Choroid plexus epithelial cell (primary cell): Measurements from ENCODE around the gene NCR1.
A peak's percentile ranks its signal among the peaks of the same experiment; 100 is the strongest.
"Not testable (repeated sequence)": the region's sequence is repeated elsewhere in the genome, so short reads cannot be mapped to it uniquely, and the experiment has no call there.

Source experiments
- DNase-seq: peaks from one replicate; pipeline ENCODE4 v3.0.0-alpha.2; 2010; ENCODE audit warnings: low read depth
- H3K4me3 ChIP-seq: 2 replicates; pipeline ENCODE4 v1.5.1; 2011; ENCODE audit warnings: low read depth, mild to moderate bottlenecking, control low read depth, low read length, moderate library complexity
- TF ChIP-seq, protein P1 (sequence below): conservative IDR thresholded peaks from 2 replicates; pipeline ENCODE4 v1.5.1; 2011; ENCODE audit warnings: low read depth, mild to moderate bottlenecking, control low read depth, inconsistent platforms, low read length, moderate library complexity

The NCR1 gene

DNA sequence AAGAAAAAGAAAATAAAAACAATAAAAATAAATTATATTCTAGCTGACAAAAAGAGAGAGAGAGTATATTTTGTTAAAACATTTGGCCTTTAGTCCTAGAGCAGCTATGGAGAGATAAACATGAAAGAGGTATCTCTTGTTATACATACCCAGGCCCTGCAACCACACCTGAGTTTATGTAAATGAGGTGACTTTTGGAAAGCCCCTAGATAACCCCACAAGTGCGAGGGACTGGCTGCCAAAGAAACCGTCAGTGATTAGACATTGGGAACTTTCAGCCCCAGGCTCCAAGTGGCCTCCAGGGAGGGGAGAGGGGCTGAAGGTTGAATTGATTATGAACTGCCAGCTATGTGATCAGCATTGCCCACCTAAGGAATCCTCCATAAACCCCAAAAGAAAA, 43.5 kb downstream of the NCR1 start:
- DNase-seq = no peak
- TF ChIP-seq, protein P1, sequence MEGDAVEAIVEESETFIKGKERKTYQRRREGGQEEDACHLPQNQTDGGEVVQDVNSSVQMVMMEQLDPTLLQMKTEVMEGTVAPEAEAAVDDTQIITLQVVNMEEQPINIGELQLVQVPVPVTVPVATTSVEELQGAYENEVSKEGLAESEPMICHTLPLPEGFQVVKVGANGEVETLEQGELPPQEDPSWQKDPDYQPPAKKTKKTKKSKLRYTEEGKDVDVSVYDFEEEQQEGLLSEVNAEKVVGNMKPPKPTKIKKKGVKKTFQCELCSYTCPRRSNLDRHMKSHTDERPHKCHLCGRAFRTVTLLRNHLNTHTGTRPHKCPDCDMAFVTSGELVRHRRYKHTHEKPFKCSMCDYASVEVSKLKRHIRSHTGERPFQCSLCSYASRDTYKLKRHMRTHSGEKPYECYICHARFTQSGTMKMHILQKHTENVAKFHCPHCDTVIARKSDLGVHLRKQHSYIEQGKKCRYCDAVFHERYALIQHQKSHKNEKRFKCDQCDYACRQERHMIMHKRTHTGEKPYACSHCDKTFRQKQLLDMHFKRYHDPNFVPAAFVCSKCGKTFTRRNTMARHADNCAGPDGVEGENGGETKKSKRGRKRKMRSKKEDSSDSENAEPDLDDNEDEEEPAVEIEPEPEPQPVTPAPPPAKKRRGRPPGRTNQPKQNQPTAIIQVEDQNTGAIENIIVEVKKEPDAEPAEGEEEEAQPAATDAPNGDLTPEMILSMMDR = no peak
- no peak overlapping the region for H3K4me3 ChIP-seq

GRCh38 chr19:54950580-54950979, 44.6 kb downstream of the NCR1 start:
- not testable (repeated sequence) for H3K4me3 ChIP-seq, DNase-seq

- DNase-seq = peak; percentile 18
- TF ChIP-seq, protein P1 = no peak
- H3K4me3 ChIP-seq = no peak overlapping the region
These were observed 46.8 kb downstream of the NCR1 start for GRCh38 chr19:54952591-54953344.

GRCh38 chr19:54953345-54953713, 47.4 kb downstream of the NCR1 start:
- not testable (repeated sequence) for H3K4me3 ChIP-seq, DNase-seq

DNA sequence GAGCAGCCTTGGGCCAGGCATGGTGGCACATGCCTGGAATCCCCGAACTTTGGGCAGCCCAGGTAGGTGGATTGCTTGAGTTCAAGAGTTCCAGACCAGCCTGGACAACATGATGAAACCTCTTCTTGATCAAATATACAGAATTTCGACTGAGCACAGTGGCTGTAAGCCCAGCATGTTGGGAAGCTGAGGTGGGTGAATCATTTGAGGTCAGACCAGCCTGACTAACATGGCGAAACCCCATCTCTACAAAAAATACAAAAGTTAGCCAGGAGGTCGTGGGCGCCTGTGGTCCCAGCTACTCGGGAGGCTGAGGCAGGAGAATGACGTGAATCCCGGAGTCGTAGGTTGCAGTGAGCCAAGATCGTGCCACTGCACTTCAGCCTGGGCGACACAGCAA, 49.4 kb downstream of the NCR1 start:
- no peak overlapping the region for H3K4me3 ChIP-seq
- TF ChIP-seq, protein P1 = no peak
- peak; percentile 2 for DNase-seq

- DNase-seq = no peak
- H3K4me3 ChIP-seq = no peak overlapping the region
- TF ChIP-seq, protein P1 = no peak
These were observed 53.9 kb downstream of the NCR1 start for GRCh38 chr19:54959840-54960239.
